GM21526 (cell line): ENCODE data around the gene GSTP1.
"Not testable (repeated sequence)": the region's sequence is repeated elsewhere in the genome, so short reads cannot be mapped to it uniquely, and the experiment has no call there.

Source experiments
- ATAC-seq: cut with Tn5 transposase; IDR thresholded peaks from one replicate; pipeline ENCODE4 v1.9.1; 2021; ENCODE audit warnings: moderate library complexity; ENCODE audit not compliant: unreplicated experiment, low FRiP score

Gene GSTP1

GRCh38 chr11:67583247-67584204 is at the start of gene GSTP1:
TSS of gene GSTP1 (plus strand) at chr11:67583812. CDS start at chr11:67583844, 32 bp downstream.
- ATAC-seq, result peak; percentile 45

DNA sequence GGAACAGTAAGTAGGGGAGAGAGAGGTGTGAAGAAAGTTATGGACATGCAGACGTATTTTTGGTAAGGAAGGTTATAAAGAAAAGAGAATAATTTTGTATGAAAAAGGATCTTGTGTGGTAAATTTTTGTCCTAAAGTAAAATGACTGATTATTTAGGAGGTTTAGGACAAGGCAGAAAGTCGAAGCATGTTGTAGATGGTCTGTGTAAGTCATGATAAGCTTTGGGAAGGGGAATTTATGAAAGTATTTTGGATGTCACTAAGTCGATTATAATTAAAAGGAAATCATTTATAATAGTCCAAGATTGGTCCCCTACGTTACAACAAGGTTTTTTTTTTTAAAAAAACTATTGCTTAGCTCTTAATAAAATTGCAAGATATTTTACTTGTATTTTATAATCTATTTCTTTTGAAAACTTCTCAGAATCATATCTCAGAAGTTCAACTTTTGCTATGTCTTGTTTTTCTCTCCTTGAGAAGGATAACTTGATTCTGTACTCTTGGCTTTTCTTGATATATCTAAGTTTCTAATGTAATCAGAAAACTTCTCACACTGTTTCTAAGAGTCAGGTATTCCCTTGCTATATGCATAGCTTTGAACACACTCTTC is 49.4 kb upstream of the GSTP1 start:
- ATAC-seq, result no peak

DNA sequence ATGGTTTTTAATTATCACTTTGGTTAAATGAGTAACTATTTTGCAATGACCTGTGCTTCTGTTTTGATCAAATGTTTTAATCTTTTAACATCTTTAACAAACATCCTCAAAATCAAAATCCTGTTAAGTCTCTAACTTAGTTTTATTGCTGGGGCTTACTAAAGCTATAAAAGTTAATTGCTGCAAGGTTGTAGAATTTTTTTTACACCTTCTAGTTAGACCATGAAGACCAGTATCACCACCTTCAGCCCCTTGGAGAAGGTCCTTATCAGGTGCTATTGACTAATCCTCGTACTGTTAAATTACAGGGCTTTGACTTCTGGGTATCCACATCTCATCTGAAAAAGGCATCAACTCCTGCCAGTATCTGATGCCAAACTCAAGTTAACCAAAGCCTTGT is 48.1 kb upstream of the GSTP1 start:
- no peak for ATAC-seq

DNA sequence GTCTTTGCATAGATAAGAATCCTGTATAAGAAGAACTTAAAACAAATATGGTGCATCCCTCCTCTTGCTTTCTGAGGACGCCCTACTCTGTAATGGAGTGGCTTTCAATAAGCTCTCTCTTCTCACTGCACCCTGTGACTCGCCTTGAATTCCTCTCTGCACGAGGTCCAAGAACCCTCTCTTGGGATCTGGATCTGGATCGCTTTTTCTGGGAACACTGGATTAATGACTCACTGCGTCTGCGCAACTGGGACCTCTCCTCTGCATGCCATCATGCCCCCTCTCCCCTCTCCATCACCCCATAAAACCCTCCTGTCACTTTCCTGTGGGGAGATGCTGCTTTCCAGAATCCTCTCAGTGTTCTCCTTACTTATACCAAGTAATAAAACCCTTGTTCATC is 45.3 kb upstream of the GSTP1 start:
- ATAC-seq, result no peak

- ATAC-seq, result no peak
These were observed 44.6 kb upstream of the GSTP1 start for GRCh38 chr11:67538823-67539505.

DNA sequence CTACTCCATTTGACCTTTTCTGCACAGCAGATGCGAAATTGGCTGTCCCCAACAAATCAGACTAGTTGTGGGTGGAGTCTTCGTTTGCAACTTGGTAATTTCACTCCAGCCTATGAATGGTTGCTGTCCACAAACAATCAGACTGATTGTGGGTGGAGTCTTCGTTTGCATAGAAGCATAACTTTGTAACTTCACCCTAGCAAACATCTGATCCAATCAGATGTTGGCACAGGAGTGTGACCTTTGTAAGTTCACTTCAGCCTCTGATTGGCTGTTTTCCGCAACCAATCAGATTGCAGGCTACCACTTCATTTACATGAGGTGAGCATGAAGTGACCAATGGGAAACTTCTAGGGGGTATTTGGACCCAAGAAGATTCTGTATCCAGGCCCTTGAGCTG is 44.1 kb upstream of the GSTP1 start:
- ATAC-seq, result no peak

GRCh38 chr11:67541198-67541597 is 42.4 kb upstream of the GSTP1 start:
- ATAC-seq, result no peak

DNA sequence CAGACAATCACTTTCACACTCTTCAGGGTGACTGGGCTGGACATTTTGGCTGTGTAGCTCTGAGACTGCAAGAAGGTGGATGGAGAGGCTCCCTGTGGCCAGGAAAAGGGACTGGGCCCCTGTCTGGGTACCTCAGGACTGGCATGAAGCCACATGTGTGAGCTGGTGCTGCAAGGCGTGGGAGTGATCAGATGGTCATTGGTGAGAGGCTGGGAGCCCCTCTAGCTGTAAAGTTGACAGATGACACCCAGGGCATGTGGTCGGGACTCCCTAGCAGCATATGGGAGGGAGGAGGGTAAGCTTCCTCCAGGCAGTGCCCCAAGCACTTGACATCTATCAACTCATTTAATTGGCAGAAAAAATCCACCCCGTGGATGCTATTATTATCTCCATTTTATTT is 41.4 kb upstream of the GSTP1 start:
- ATAC-seq, result no peak

DNA sequence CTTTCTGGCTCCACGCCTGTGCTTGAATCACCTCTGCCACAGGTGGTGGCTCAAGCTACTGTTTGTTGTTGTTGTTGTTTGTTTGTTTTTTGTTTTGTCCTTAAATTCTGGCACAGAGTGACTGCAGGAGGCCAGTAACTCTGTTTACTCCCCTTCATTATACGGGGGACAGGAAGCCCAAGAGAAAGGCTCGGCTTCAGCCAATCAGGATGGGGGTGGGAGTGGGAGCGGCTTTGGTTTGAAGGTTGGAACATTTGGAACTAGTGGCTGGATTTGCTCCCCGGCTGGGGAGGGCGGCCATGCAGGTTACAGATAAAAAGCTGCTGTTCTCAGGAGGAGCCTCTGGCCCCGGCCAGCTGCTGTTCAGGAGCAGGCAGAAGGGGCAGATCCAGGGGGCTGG is 40.6 kb upstream of the GSTP1 start:
- ATAC-seq, result no peak

- ATAC-seq, result no peak
These were observed 40.0 kb upstream of the GSTP1 start for GRCh38 chr11:67543585-67543984.

DNA sequence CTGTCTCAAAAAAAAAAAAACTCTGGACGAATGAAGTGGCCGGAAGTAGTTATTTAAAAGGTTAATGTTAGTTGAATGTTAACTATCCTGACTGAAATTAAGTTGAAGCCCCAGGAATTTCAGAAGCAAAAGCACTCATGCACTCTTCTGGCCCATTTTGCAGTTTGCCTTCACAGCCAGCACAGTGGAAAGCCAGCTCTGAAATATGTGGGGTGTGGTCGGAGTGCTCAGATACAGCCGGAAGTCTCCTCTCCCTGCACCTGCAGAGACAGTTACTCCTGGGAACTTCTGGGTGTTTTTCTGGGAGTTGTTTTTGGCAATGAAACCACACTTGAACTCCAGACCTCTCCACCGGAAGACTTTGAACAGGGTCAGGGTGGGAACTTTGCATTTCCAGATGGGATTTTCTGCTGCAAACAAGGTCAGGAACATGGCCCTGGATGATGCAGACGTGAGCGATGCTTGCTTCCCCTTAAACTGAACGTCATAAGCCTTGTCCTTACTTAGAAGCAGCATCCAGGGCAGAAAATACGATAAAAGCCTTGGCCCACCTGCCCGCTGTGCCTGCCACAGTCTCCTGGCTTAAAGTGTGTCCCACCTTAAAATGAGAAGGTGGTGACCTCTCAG is 38.9 kb upstream of the GSTP1 start:
- no peak for ATAC-seq

DNA sequence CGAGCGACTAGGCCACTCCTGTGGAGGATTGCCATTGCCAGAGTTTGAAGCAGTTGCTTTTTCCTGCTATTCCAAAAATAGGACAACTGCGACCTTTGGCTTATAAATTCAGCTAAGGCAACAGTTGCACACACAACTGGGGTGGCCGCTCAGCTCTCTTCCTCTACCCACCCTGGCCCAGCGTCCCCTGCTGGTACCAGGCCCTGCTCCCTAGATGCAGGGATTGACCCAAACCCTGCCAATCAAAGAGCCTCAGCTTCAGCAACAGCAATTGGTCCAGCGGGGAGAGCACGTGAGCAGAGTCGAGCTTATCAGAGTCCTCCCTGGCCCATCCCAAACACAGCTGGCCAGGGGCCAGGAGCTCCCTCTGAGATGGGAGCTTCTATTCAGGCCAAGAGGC is 38.3 kb upstream of the GSTP1 start:
- ATAC-seq, result no peak

DNA sequence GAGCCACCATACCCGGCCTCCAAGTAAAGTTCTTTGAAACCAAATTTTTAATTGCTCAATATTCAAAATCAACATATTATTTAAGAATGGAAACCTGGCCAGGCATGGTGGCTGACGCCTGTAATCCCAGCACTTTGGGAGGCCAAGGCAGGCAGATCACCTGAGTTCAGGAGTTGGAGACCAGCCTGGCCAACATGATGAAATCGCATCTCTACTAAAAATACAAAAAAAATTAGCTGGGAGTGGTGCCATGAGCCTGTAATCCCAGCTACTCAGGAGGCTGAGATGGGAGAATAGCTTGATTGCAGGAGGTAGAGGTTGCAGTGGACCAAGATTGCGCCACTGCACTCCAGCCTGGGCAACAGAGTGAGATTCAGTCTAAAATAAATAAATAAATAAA is 35.5 kb upstream of the GSTP1 start:
- ATAC-seq, result not testable (repeated sequence)

GRCh38 chr11:67548555-67549110 is 35.0 kb upstream of the GSTP1 start:
- ATAC-seq, result no peak

- ATAC-seq, result no peak
These were observed 32.5 kb upstream of the GSTP1 start for GRCh38 chr11:67551127-67551526.

DNA sequence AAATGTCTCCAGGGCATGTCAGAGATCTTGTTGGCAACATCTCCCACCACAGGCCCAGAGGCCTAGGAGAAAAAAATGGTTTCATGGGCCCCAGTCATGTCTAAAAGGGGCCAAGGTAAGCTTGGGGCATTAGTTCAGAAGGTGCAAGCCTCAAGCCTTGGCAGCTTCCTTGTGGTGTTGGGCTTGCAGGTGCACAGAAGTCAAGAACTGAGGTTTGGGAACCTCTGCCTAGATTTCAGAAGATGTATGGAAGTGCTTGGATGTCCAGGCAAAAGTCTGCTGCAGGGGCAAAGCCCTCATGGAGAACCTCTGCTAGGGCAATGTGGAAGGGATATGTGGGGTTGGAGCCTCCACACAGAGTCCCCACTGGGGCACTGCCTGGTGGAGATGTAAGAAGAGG is 31.9 kb upstream of the GSTP1 start:
- ATAC-seq, result not testable (repeated sequence)

DNA sequence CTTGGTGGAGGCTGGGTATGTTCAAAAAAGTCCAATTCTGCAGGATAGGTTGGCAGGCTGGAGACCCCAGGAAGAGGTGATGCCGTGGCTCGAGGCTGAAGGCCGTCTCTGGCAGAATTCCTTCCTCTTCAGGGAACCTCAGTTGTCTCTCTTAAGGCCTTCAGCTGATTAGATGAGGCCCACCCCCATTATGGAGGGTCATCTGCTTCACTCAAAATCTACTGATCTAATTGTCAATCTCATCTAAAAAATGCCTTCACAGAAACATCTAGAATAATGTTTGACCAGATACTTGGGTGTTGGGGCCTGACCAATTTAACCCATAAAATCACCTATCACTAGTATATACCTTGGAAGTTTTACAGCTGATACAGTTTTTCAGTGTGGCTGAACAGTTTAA is 27.4 kb upstream of the GSTP1 start:
- no peak for ATAC-seq

- no peak for ATAC-seq
These were observed 25.4 kb upstream of the GSTP1 start for GRCh38 chr11:67558084-67558772.

- ATAC-seq, result no peak
These were observed 21.5 kb upstream of the GSTP1 start for GRCh38 chr11:67561971-67562619.
